Measurements from ENCODE around the gene AVP. TPM values are rescaled to one million over a fixed set of nuclear protein-coding genes. Genes with fewer than 3 reads are reported as not detected.
A peak's percentile ranks its signal among the peaks of the same experiment; 100 is the strongest.

AVP gene
- total and polyA plus RNA-seq, 2 of the 13 experiments (the other 11 are each of a cell fraction or from before 2014, with no cell fraction given): 0.12 TPM; not detected in 1

GRCh38 chr20:3115190-3116107, 30.9 kb upstream of the AVP start (continued):
- TF ChIP-seq PCBP2 (optimal IDR thresholded peaks at IDR 0.05; ENCODE audit: low read depth, low read length, poor library complexity, severe bottlenecking): no peak
- no peak for TF ChIP-seq JDP2 (CRISPR knock-in tag; IDR thresholded peaks at IDR 0.05; ENCODE audit: borderline replicate concordance)
- TF ChIP-seq STAT6 (CRISPR knock-in tag; IDR thresholded peaks at IDR 0.05; ENCODE audit: borderline replicate concordance): 0 out of 2 replicates have a peak, but pooled peaks have one; percentile 30
- TF ChIP-seq TFDP2 (CRISPR knock-in tag; IDR thresholded peaks at IDR 0.05): no peak
- TF ChIP-seq, protein P1, sequence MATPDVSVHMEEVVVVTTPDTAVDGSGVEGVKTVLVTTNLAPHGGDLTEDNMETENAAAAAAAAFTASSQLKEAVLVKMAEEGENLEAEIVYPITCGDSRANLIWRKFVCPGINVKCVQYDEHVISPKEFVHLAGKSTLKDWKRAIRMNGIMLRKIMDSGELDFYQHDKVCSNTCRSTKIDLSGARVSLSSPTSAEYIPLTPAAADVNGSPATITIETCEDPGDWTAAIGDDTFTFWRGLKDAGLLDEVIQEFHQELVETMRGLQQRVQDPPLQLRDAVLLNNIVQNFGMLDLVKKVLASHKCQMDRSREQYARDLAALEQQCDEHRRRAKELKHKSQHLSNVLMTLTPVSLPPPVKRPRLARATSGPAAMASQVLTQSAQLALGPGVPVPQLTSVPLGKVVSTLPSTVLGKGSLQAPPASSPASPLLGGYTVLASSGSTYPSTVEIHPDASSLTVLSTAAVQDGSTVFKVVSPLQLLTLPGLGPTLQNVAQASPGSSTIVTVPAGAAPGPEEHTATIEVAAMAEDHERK (CRISPR knock-in tag; IDR thresholded peaks at IDR 0.05; ENCODE audit: low read depth): no peak
- no peak for TF ChIP-seq ZNF121 (CRISPR knock-in tag; IDR thresholded peaks at IDR 0.05)
- no peak for TF ChIP-seq NCOA5 (CRISPR knock-in tag; IDR thresholded peaks at IDR 0.05)
- TF ChIP-seq IKZF4 (CRISPR knock-in tag; IDR thresholded peaks at IDR 0.05; ENCODE audit: borderline replicate concordance, low read depth, not compliant biosample characterization): peak; percentile 44
- no peak; the same call in 1 of the 2 replicates for TF ChIP-seq ZNF12 (CRISPR knock-in tag; IDR thresholded peaks at IDR 0.05)
- TF ChIP-seq MYNN (CRISPR knock-in tag; IDR thresholded peaks at IDR 0.05; ENCODE audit: low read depth): no peak
- TF ChIP-seq, protein P2, sequence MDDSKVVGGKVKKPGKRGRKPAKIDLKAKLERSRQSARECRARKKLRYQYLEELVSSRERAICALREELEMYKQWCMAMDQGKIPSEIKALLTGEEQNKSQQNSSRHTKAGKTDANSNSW (CRISPR knock-in tag; IDR thresholded peaks at IDR 0.05; ENCODE audit: borderline replicate concordance): no peak
- TF ChIP-seq TBL1XR1 (IDR thresholded peaks at IDR 0.05; ENCODE audit: borderline replicate concordance, low read length, partially characterized antibody): no peak
- TF ChIP-seq SNAPC2 (CRISPR knock-in tag; IDR thresholded peaks at IDR 0.05): no peak
- TF ChIP-seq ZNF816 (CRISPR knock-in tag; IDR thresholded peaks at IDR 0.05; ENCODE audit: borderline replicate concordance): no peak
- TF ChIP-seq NFE2L1 (CRISPR knock-in tag; IDR thresholded peaks at IDR 0.05; ENCODE audit: borderline replicate concordance): no peak
- no peak for TF ChIP-seq ZNF660 (CRISPR knock-in tag; IDR thresholded peaks at IDR 0.05; ENCODE audit: borderline replicate concordance, low read depth)
- TF ChIP-seq ZNF503 (CRISPR knock-in tag; IDR thresholded peaks at IDR 0.05): no peak
- TF ChIP-seq ZNF841 (CRISPR knock-in tag; IDR thresholded peaks at IDR 0.05; ENCODE audit: borderline replicate concordance): no peak
- no peak for TF ChIP-seq ZNF34 (CRISPR knock-in tag; IDR thresholded peaks at IDR 0.05; ENCODE audit: borderline replicate concordance)
- no peak for TF ChIP-seq REXO4 (CRISPR knock-in tag; IDR thresholded peaks at IDR 0.05; ENCODE audit: borderline replicate concordance)
- no peak for TF ChIP-seq NAIF1 (CRISPR knock-in tag; IDR thresholded peaks at IDR 0.05; ENCODE audit: borderline replicate concordance)

Data from HepG2 (cell line).